NK-92 (cell line): Measurements from ENCODE around the gene LRRC73.
"Not testable (repeated sequence)": the region's sequence is repeated elsewhere in the genome, so short reads cannot be mapped to it uniquely, and the experiment has no call there.

Experiments used
- DNase-seq: peaks from one replicate; lab custom pipeline; 2025; ENCODE audit not compliant: unreplicated experiment; lab: John Stamatoyannopoulos, UW

Gene LRRC73

DNA sequence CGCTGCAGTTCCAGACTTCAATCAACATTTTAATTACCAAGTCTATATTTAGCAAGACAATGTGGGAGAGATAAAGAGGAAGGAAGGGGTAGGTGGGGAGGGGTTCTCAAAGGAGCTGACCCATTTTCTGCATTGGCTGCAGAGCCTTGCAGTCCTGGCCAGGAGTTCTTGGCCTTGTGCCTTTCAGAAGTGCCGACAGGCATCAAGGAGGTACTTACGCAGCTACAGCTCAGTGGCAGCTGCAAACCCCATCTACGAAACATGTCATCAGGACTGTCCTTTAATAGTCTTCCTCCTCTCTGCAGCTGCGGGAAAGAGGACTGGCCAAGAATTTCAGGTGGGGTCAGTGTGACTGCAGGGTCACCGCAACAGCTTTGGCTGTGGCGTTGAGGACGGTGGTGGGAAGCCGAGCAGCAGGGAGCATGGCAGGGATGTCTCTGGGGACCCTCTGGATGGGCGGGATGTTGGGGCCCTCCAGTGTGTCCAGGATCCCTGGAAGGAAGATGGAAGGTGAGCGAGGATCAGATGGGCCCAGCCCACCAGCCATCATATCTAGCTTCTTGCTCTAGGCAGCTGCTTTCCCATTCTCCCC is 1.8 kb upstream of the LRRC73 start:
- DNase-seq: no peak

GRCh38 chr6:43510827-43511163 is 649 bp upstream of the LRRC73 start:
- DNase-seq: no peak

GRCh38 chr6:43509142-43509983 is 783 bp downstream of the LRRC73 start:
- DNase-seq: no peak

- DNase-seq: no peak
Measured at GRCh38 chr6:43508481-43509141, 1.5 kb downstream of the LRRC73 start.

- DNase-seq: no peak
Measured at GRCh38 chr6:43506667-43507471, 3.3 kb downstream of the LRRC73 start.

- DNase-seq: no peak
Measured at GRCh38 chr6:43506171-43506570, 4.0 kb downstream of the LRRC73 start.

GRCh38 chr6:43505718-43506117 is 4.4 kb downstream of the LRRC73 start:
- no peak for DNase-seq

DNA sequence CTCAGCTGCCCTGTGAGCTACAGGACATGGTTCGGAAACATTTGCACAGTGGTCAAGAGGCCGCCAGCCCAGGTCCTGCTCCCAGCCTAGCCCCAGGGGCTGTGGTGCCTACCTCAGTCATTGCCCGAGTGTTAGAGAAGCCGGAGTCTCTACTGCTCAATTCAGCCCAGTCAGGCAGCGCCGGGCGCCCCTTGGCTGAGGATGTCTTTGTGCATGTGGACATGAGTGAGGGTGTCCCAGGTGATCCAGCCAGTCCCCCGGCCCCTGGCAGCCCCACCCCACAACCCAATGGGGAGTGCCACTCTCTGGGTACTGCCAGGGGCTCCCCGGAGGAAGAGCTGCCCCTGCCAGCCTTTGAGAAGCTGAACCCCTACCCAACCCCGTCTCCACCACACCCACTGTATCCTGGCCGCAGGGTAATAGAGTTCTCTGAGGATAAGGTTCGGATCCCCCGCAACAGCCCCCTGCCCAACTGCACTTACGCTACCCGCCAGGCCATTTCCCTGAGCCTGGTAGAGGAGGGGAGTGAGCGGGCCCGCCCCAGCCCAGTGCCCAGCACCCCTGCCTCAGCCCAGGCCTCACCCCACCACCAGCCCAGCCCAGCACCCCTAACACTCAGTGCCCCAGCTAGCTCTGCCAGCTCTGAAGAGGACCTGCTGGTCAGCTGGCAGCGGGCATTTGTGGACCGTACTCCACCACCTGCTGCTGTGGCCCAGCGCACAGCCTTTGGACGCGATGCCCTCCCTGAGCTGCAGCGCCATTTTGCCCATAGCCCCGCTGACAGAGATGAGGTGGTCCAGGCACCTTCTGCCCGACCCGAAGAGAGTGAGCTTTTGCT is 5.2 kb downstream of the LRRC73 start:
- DNase-seq: no peak

GRCh38 chr6:43503443-43503842 is 6.7 kb downstream of the LRRC73 start:
- DNase-seq: no peak

DNA sequence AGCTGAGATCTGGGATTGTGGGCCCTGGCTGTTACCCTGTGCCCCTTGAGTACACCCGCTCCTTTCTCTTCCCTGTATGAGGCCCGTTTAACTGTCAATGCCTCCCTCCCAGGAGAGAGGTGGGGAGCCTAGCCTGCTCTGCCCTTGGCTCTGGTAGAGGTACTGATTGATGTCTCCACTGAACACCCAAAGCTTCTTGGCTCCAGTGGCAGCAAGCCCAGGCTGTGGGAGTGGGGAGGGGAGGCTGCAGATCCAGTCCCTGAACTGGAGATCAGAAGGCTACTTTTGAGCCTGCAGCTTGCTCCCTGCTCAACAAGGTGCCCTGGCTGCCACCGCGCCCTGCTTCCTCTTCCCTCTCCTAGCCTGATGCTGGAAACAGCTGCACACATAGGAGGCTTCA is 7.5 kb downstream of the LRRC73 start:
- no peak for DNase-seq

DNA sequence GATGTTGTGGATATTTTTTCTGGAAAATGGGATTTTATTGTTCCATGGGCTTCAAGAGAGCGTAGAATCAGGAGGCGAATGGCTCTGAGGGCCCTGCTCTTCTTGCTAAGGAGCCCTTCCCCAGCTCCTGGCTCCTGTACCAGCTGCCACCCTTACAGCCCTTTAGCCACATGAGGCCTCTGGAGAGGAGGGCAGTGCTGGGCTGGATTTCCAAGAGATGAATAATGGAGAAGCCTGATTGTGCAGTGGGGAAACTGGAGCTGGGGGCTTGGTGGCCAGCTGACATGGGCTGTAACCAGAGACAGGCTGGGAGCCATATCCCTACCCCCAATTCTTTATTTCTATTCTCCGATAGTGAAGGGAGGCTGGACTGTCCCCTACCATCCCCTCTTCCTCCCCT is 9.2 kb downstream of the LRRC73 start:
- no peak for DNase-seq

- DNase-seq: no peak
Measured at GRCh38 chr6:43499028-43499815, 10.9 kb downstream of the LRRC73 start.

- not testable (repeated sequence) for DNase-seq
Measured at GRCh38 chr6:43498291-43498690, 11.9 kb downstream of the LRRC73 start.

- DNase-seq: no peak
Measured at GRCh38 chr6:43497689-43498088, 12.5 kb downstream of the LRRC73 start.

DNA sequence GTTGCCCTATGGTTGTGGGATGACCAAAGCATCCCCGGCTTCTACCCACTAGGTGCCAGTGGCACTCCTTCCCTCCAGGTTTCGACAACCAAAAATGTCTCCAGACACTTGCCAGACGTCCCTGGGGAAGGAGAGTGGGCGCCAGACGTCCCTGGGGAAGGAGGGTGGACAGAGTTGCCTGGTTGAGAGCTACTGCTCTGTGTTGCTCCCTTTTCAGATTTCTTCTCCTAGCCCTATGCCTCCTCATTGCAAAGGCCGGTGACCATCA is 13.1 kb downstream of the LRRC73 start:
- no peak for DNase-seq

- DNase-seq: no peak
Measured at GRCh38 chr6:43496370-43497128, 13.6 kb downstream of the LRRC73 start.

GRCh38 chr6:43495409-43495941 is 14.7 kb downstream of the LRRC73 start:
- no peak for DNase-seq

- DNase-seq: no peak
Measured at GRCh38 chr6:43494766-43495165, 15.4 kb downstream of the LRRC73 start.

DNA sequence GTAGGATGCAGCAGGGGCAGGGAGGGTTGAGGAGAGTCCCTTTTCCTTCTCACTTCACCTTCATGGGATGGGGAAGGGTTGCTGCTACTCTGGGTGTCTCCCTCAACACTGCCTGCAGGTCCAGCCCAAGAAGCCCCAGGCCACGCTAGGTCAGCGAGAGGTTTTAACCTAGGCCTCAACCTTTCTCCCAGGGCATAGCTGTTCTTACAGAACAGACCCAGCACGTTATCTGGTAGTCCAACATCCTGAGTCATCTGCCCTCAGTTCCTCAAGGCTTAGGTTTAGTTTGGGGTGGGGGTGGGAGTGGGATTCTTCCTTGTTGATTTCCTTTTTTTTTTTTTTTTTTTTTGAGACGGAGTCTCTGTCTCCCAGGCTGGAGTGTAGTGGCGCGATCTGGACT is 15.8 kb downstream of the LRRC73 start:
- DNase-seq: no peak
